22Rv1 (cell line): Measurements from ENCODE around the gene HIGD1A.

Experiments
- ZFX ChIP-seq: fragments of 450-650 bp; IDR thresholded peaks from 2 replicates; pipeline ENCODE4 v1.6.1; 2017; ENCODE audit warnings: antibody characterized with exemption, borderline replicate concordance
- TF ChIP-seq, protein P1 (sequence below): fragments of 450-650 bp; IDR thresholded peaks from 2 replicates; pipeline ENCODE4 v1.5.1; 2017; ENCODE audit warnings: mild to moderate bottlenecking

DNA sequence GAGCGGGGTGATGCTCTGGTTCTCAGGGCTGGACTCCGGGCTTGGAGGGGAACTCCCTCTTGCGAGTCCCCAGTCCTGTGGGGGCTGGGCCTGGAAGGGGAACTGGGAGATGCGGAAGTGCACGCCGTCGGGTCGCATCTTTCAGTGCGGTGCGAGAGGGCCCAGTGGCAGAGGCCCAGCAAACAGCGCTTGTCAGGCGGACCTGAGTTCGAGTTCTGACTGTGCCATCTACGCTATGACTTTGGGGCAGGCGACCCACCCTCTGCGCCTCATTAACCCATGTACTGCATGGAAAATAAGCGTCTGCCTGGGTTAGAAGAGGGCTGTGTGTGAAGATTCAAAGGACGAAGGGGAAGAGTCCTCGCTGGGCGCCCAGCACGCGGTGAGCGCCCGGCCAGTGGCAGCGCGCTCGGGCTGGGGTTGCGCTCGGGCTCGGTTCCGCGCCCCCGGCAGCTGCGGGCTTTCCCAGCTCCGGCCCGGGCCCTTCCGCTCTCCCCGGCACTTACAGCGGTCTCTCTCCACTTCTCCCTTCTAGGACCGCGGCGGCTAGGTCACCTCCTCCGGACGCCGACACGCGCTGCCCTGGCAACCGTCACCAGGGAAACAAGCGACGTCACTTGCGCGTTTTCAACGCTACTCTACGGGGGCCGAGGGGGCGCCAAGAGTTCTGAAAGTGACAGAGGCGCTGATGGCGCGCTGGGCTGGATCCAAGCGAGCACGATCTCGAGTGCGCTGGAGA lies 31.5 kb downstream of the HIGD1A start, which contains the start of gene CCDC13:
- TF ChIP-seq, protein P1, sequence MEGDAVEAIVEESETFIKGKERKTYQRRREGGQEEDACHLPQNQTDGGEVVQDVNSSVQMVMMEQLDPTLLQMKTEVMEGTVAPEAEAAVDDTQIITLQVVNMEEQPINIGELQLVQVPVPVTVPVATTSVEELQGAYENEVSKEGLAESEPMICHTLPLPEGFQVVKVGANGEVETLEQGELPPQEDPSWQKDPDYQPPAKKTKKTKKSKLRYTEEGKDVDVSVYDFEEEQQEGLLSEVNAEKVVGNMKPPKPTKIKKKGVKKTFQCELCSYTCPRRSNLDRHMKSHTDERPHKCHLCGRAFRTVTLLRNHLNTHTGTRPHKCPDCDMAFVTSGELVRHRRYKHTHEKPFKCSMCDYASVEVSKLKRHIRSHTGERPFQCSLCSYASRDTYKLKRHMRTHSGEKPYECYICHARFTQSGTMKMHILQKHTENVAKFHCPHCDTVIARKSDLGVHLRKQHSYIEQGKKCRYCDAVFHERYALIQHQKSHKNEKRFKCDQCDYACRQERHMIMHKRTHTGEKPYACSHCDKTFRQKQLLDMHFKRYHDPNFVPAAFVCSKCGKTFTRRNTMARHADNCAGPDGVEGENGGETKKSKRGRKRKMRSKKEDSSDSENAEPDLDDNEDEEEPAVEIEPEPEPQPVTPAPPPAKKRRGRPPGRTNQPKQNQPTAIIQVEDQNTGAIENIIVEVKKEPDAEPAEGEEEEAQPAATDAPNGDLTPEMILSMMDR = no peak
- no peak for TF ChIP-seq ZFX
